B cell (primary cell): ENCODE measurements around the gene GIMAP1. TPM values are rescaled to one million over a fixed set of nuclear protein-coding genes. Genes with fewer than 3 reads are reported as not detected.

Experiments
- ATAC-seq: fragments of 200-7000 bp; cut with Tn5 transposase; one replicate; pipeline ENCODE4 v1.10.0; 2021; ENCODE audit warnings: low read depth, mild to moderate bottlenecking, moderate number of reproducible peaks, moderate library complexity
- CTCF ChIA-PET: fragments of 350-600 bp; sonication (Branson Sonifier 250); formaldehyde crosslinking; loops from one replicate; lab custom pipeline; 2021; ENCODE audit warnings: antibody characterized with exemption, inconsistent platforms; lab: Charles Lee
- POLR2A ChIA-PET: fragments of 350-600 bp; sonication (Branson Sonifier 250); formaldehyde crosslinking; loops from one replicate; lab custom pipeline; 2021; ENCODE audit warnings: antibody characterized with exemption; lab: Charles Lee
- DNase-seq: peaks from one replicate; pipeline ENCODE4 v3.0.0; 2013
- H2AFZ ChIP-seq: 2 replicates; pipeline ENCODE4 v1.6.1; 2012; ENCODE audit warnings: mild to moderate bottlenecking, low read depth, low read length; ENCODE audit not compliant: insufficient read depth, poor library complexity, severe bottlenecking
- H3K27ac ChIP-seq, 2 donors: 1 replicate in 1 of 2; 2 replicates in 1 of 2; pipeline ENCODE4 v1.5.1; 2012 to 2013; ENCODE audit warnings: low read length in 2 of 2, mild to moderate bottlenecking in 2 of 2, moderate library complexity in 1 of 2
- H3K27me3 ChIP-seq, 4 experiments: fragments of 200-600 bp in 1 of 4; sonication (generic) in 1 of 4; replicated peaks in 1 of 4; 1 replicate in 2 of 4; 2 replicates in 2 of 4; pipeline versions ENCODE4 v1.6.1 to v1.7.0; 2013 to 2016; ENCODE audit warnings: low read length in 3 of 4, mild to moderate bottlenecking in 2 of 4, mixed read lengths in 1 of 4, moderate library complexity in 1 of 4; ENCODE audit not compliant: insufficient read depth in 4 of 4, control insufficient read depth in 3 of 4; ENCODE audit errors: control extremely low read depth in 1 of 4
- H3K36me3 ChIP-seq, 2 experiments: replicated peaks in 1 of 2; 1 replicate in 1 of 2; 2 replicates in 1 of 2; pipeline versions ENCODE4 v1.6.1 to v1.7.1; 2013; ENCODE audit warnings: low read length in 1 of 2; ENCODE audit not compliant: insufficient read depth in 2 of 2, control insufficient read depth in 1 of 2; ENCODE audit errors: control extremely low read depth in 1 of 2, extremely low read depth in 1 of 2
- H3K4me1 ChIP-seq, 2 donors: fragments of 200-600 bp in 1 of 2; sonication (generic) in 1 of 2; 1 replicate in 1 of 2; 2 replicates in 1 of 2; pipeline versions ENCODE4 v1.5.1 to v1.6.1; 2013 to 2017; ENCODE audit warnings: low read length in 2 of 2; ENCODE audit not compliant: control insufficient read depth in 2 of 2, insufficient read depth in 2 of 2
- H3K4me2 ChIP-seq: replicated peaks from 2 replicates; pipeline ENCODE3; 2012; ENCODE audit warnings: mild to moderate bottlenecking, low read depth, low read length; ENCODE audit not compliant: poor library complexity, severe bottlenecking
- H3K4me3 ChIP-seq, 5 experiments: fragments of 200-600 bp in 1 of 5; sonication (generic) in 1 of 5; 1 replicate in 3 of 5; 2 replicates in 2 of 5; pipeline versions ENCODE4 v1.5.1 to v1.7.0; 2011 to 2016; ENCODE audit warnings: low read length in 4 of 5, mild to moderate bottlenecking in 4 of 5, low read depth in 2 of 5, control low read depth in 1 of 5, moderate library complexity in 1 of 5; ENCODE audit not compliant: insufficient read depth in 1 of 5; ENCODE audit errors: control extremely low read depth in 1 of 5, extremely low read depth in 1 of 5
- H3K79me2 ChIP-seq: fragments of 200-600 bp; sonication (generic); one replicate; pipeline ENCODE4 v1.6.0; 2016; ENCODE audit warnings: low read length; ENCODE audit not compliant: control insufficient read depth, insufficient read depth
- H3K9ac ChIP-seq: fragments of 200-600 bp; sonication (generic); 2 replicates; pipeline ENCODE4 v1.6.1; 2017; ENCODE audit warnings: mild to moderate bottlenecking, low read length, moderate library complexity
- H3K9me3 ChIP-seq, 3 donors: one replicate each; pipeline versions ENCODE4 v1.6.1 to v1.7.1; 2013; ENCODE audit warnings: low read length in 2 of 3; ENCODE audit not compliant: control insufficient read depth in 2 of 3, insufficient read depth in 1 of 3; ENCODE audit errors: control extremely low read depth in 1 of 3
- H4K20me1 ChIP-seq: 2 replicates; pipeline ENCODE4 v1.6.0; 2012; ENCODE audit warnings: mild to moderate bottlenecking, low read length; ENCODE audit not compliant: insufficient read depth, control insufficient read depth, poor library complexity, severe bottlenecking
- H3K27ac Mint-ChIP-seq: one replicate; pipeline ENCODE4 v1.8.0; 2021; ENCODE audit warnings: mixed read lengths
- H3K27me3 Mint-ChIP-seq: one replicate; pipeline ENCODE4 v1.8.0; 2021; ENCODE audit warnings: mixed read lengths
- H3K4me1 Mint-ChIP-seq: one replicate; pipeline ENCODE4 v1.8.0; 2021; ENCODE audit warnings: mixed read lengths
- H3K4me3 Mint-ChIP-seq: one replicate; pipeline ENCODE4 v1.8.0; 2021; ENCODE audit warnings: mixed read lengths
- H3K9me3 Mint-ChIP-seq: one replicate; pipeline ENCODE4 v1.8.0; 2022; ENCODE audit warnings: mixed read lengths; ENCODE audit not compliant: insufficient read depth
- EZH2 ChIP-seq: IDR thresholded peaks from 2 replicates; pipeline ENCODE4 v1.6.1; 2012; ENCODE audit warnings: borderline replicate concordance, low read depth, mild to moderate bottlenecking, moderate library complexity, low read length; ENCODE audit not compliant: insufficient read depth, poor library complexity, severe bottlenecking
- WGBS: methylation state at CpG from one replicate; pipeline ENCODE4 v1.1.5; 2013; ENCODE audit warnings: missing lambda C conversion rate; ENCODE audit not compliant: insufficient coverage; 5-methylcytosine and 5-hydroxymethylcytosine counted together
- intact Hi-C: fragments of 100-400 bp; cut with micrococcal nuclease; formaldehyde crosslinking; loops from one replicate; pipeline ENCODE4 v1.10.0; 2022
- polyA plus RNA-seq: library from polyadenylated mRNA; depleted of rRNA; stranded (reverse); fragments of >200 nt; gene quantifications from 2 replicates; pipeline ENCODE4 v1.2.3, GENCODE V29; 2012
- total RNA-seq, 2 donors: library from RNA; stranded (reverse); fragments of 120-200 nt in 1 of 2; gene quantifications; 1 replicate in 1 of 2; 2 replicates in 1 of 2; pipeline versions ENCODE4 v1.2.3 to v1.2.4, GENCODE V29; 2013 to 2022
- TF ChIP-seq, protein P1 (sequence below): fragments of 200-600 bp; IDR thresholded peaks from one replicate; pipeline ENCODE4 v1.8.0; 2022; ENCODE audit warnings: antibody characterized with exemption, mild to moderate bottlenecking

Gene GIMAP1
- total and polyA plus RNA-seq, 2 donors (not counting 1 experiment from before 2014, with no cell fraction given) = 0.30 to 0.63 TPM

DNA sequence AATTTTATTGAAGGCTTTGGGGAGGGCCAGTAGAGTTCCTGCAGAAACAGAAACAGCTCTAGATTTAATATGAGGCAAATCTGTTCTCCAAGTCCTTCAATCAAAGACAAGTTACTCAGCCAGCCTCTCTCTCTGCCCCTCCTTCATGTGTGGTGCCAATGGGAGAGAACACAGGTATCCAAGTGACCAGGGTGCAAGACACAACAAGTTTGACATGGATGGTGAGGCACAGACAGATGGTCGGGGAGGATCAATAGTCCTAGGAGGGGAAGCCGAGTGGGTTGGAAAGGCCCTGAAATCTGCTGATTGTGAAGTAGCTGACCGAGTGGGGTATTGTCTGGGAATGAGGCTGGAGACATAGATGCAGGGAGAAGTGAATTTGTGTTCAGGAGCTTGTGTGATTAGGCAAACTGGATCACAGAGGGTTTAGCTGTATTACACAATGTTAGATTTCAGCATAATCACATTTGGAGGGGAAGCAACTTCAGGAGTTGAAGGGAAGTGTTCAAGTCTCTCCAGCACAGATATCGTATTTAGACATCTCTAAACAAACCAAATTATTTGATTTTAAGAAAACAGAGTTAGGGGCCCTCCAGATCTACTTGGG lies 1.5 kb downstream of the GIMAP1 start:
- ChIA-PET POLR2A (no interaction called here), CTCF (no interaction called here)
- peaks cover 3% of the 10 kb centered on the region for H3K9me3 Mint-ChIP-seq
- TF ChIP-seq, protein P1, sequence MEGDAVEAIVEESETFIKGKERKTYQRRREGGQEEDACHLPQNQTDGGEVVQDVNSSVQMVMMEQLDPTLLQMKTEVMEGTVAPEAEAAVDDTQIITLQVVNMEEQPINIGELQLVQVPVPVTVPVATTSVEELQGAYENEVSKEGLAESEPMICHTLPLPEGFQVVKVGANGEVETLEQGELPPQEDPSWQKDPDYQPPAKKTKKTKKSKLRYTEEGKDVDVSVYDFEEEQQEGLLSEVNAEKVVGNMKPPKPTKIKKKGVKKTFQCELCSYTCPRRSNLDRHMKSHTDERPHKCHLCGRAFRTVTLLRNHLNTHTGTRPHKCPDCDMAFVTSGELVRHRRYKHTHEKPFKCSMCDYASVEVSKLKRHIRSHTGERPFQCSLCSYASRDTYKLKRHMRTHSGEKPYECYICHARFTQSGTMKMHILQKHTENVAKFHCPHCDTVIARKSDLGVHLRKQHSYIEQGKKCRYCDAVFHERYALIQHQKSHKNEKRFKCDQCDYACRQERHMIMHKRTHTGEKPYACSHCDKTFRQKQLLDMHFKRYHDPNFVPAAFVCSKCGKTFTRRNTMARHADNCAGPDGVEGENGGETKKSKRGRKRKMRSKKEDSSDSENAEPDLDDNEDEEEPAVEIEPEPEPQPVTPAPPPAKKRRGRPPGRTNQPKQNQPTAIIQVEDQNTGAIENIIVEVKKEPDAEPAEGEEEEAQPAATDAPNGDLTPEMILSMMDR = no peak
- no peak for TF ChIP-seq EZH2
- Histone ChIP-seq H3K9ac (no peak overlapping the region), H3K36me3 (peaks cover 0 to 5% of the 10 kb centered on the region in 2 experiments), H4K20me1 (no peaks in the 10 kb centered on the region), H3K27ac (no peak overlapping the region), H3K27me3 (no peaks in the 10 kb centered on the region), H3K79me2 (no peaks in the 10 kb centered on the region), H3K4me3 (no peak overlapping the region), H3K4me1 (peaks cover 17 to 18% of the 10 kb centered on the region in 2 donors), H2AFZ (no peak overlapping the region), H3K9me3 (no peaks in the 10 kb centered on the region), H3K4me2 (no peak overlapping the region)
- H3K27me3 Mint-ChIP-seq = no peaks in the 10 kb centered on the region
- ATAC-seq (no peak), DNase-seq (no peak)
- H3K27ac Mint-ChIP-seq = no peak overlapping the region
- 76% methylated on average over 3 of the region's 4 CpGs for WGBS
- H3K4me3 Mint-ChIP-seq = no peak overlapping the region
- H3K4me1 Mint-ChIP-seq = peaks cover 15% of the 10 kb centered on the region
- intact Hi-C loops = no loop called here

DNA sequence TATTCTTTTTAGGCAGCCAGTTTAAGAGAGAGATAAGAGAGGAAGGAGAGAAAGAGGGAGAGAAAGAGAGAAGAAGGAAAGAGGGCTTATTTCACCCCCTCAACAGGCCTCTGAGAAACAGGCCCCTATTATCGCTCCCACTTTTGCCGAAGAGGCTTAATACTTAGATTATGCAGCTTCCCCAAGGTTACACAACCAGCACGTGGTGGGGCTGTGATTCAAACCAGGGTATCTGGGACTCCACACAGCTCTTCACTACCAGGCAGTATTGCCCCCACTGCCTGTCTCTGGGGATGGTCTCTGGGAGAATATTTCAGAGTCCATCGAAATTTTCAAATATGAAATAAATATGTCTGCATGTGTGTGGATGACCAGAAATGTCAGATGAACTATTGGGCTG lies 3.0 kb downstream of the GIMAP1 start:
- ChIA-PET POLR2A (no interaction called here), CTCF (no interaction called here)
- Histone ChIP-seq H3K36me3 (peaks cover 0 to 5% of the 10 kb centered on the region in 2 experiments), H3K27ac (no peak overlapping the region), H3K27me3 (no peaks in the 10 kb centered on the region), H3K4me3 (no peak overlapping the region), H3K9me3 (no peaks in the 10 kb centered on the region), H2AFZ (no peak overlapping the region), H3K9ac (no peak overlapping the region), H3K4me1 (peaks cover 17 to 18% of the 10 kb centered on the region in 2 donors), H3K4me2 (no peak overlapping the region), H3K79me2 (no peaks in the 10 kb centered on the region), H4K20me1 (no peaks in the 10 kb centered on the region)
- Mint-ChIP-seq H3K27me3 (no peaks in the 10 kb centered on the region), H3K4me3 (no peak overlapping the region), H3K4me1 (peaks cover 15% of the 10 kb centered on the region), H3K9me3 (no peaks in the 10 kb centered on the region), H3K27ac (no peak overlapping the region)
- no CpG with 5 or more reads among the region's 4 CpGs for WGBS
- DNase-seq (no peak), ATAC-seq (no peak)
- TF ChIP-seq, protein P1 = no peak
- no peak for TF ChIP-seq EZH2
- intact Hi-C loops = no loop called here
